HG03135 (cell line): ENCODE data around the gene SMARCB1.

Experiments used
- ATAC-seq: cut with Tn5 transposase; IDR thresholded peaks from one replicate; pipeline ENCODE4 v1.9.1; 2021; ENCODE audit warnings: mild to moderate bottlenecking, moderate library complexity; ENCODE audit not compliant: unreplicated experiment

SMARCB1 gene

GRCh38 chr22:23779731-23780130 is 7.0 kb upstream of the SMARCB1 start:
- no peak for ATAC-seq

- ATAC-seq, result no peak
Observed at GRCh38 chr22:23780146-23780748, 6.5 kb upstream of the SMARCB1 start.

GRCh38 chr22:23781065-23781464 is 5.7 kb upstream of the SMARCB1 start:
- no peak for ATAC-seq

GRCh38 chr22:23781511-23782183 is 5.1 kb upstream of the SMARCB1 start:
- ATAC-seq, result no peak

- no peak for ATAC-seq
Observed at GRCh38 chr22:23782252-23782651, 4.5 kb upstream of the SMARCB1 start.

- no peak for ATAC-seq
Observed at GRCh38 chr22:23782703-23783102, 4.1 kb upstream of the SMARCB1 start.

GRCh38 chr22:23783265-23784150 is 3.3 kb upstream of the SMARCB1 start:
- no peak for ATAC-seq

- no peak for ATAC-seq
Observed at GRCh38 chr22:23784215-23784732, 2.5 kb upstream of the SMARCB1 start.

GRCh38 chr22:23786261-23786710 is 480 bp upstream of the SMARCB1 start:
- ATAC-seq, result no peak

- peak; percentile 25 for ATAC-seq
Observed at GRCh38 chr22:23787600-23787896, 782 bp downstream of the SMARCB1 start.

- no peak for ATAC-seq
Observed at GRCh38 chr22:23787910-23788309, 1.1 kb downstream of the SMARCB1 start.

- ATAC-seq, result no peak
Observed at GRCh38 chr22:23789121-23789520, 2.4 kb downstream of the SMARCB1 start.

- ATAC-seq, result no peak
Observed at GRCh38 chr22:23789638-23790037, 2.9 kb downstream of the SMARCB1 start.

- ATAC-seq, result no peak
Observed at GRCh38 chr22:23790819-23791737, 4.3 kb downstream of the SMARCB1 start.

GRCh38 chr22:23791738-23792645 is 5.2 kb downstream of the SMARCB1 start:
- no peak for ATAC-seq

GRCh38 chr22:23793326-23793725 is 6.6 kb downstream of the SMARCB1 start:
- no peak for ATAC-seq

- no peak for ATAC-seq
Observed at GRCh38 chr22:23796461-23796860, 9.7 kb downstream of the SMARCB1 start.

GRCh38 chr22:23800297-23801237 is 13.8 kb downstream of the SMARCB1 start:
- ATAC-seq, result peak; percentile 54
